MM.1S (cell line): Measurements from ENCODE around the gene IL1RL1.

ENCODE experiments used
- DNase-seq: peaks from one replicate; pipeline ENCODE4 v3.0.0-alpha.2; 2015
- H2AFZ ChIP-seq: fragments of 300-600 bp; sonication (generic); 2 replicates; pipeline ENCODE4 v1.6.0; 2016; ENCODE audit warnings: antibody characterized with exemption, low read length
- H3F3A ChIP-seq: fragments of 300-600 bp; sonication (generic); 2 replicates; pipeline ENCODE4 v1.6.1; 2016; ENCODE audit warnings: mild to moderate bottlenecking, antibody characterized with exemption, low read length, moderate library complexity, mixed read lengths; ENCODE audit not compliant: insufficient read depth
- H3K27ac ChIP-seq: fragments of 300-600 bp; sonication (generic); 2 replicates; pipeline ENCODE4 v1.5.1; 2016; ENCODE audit warnings: mild to moderate bottlenecking, low read length
- H3K27me3 ChIP-seq: fragments of 300-600 bp; sonication (generic); replicated peaks from 2 replicates; pipeline ENCODE4 v1.6.0; 2016; ENCODE audit warnings: low read length; ENCODE audit not compliant: insufficient read depth
- H3K36me3 ChIP-seq: fragments of 300-600 bp; sonication (generic); replicated peaks from 2 replicates; pipeline ENCODE4 v1.6.1; 2016; ENCODE audit warnings: mild to moderate bottlenecking, low read length, mixed read lengths; ENCODE audit not compliant: insufficient read depth
- H3K4me1 ChIP-seq: fragments of 300-600 bp; sonication (generic); 2 replicates; pipeline ENCODE4 v1.6.1; 2016; ENCODE audit warnings: low read length, mixed read lengths
- H3K4me2 ChIP-seq: fragments of 300-600 bp; sonication (generic); 2 replicates; pipeline ENCODE4 v1.6.0; 2016; ENCODE audit warnings: low read depth, low read length
- H3K4me3 ChIP-seq: fragments of 300-600 bp; sonication (generic); 2 replicates; pipeline ENCODE4 v1.5.1; 2016; ENCODE audit warnings: low read length, mixed read lengths
- H3K79me2 ChIP-seq: fragments of 300-600 bp; sonication (generic); 2 replicates; pipeline ENCODE4 v1.6.1; 2016; ENCODE audit warnings: mixed run types, low read length, mixed read lengths
- H3K9ac ChIP-seq: fragments of 300-600 bp; sonication (generic); 2 replicates; pipeline ENCODE4 v1.6.1; 2016; ENCODE audit warnings: low read length, mixed read lengths
- H3K9me2 ChIP-seq: fragments of 300-600 bp; sonication (generic); replicated peaks from 2 replicates; pipeline ENCODE4 v1.6.1; 2016; ENCODE audit warnings: mild to moderate bottlenecking, low read length, mixed read lengths; ENCODE audit not compliant: insufficient read depth
- H3K9me3 ChIP-seq: fragments of 300-600 bp; sonication (generic); replicated peaks from 2 replicates; pipeline ENCODE4 v1.6.1; 2016; ENCODE audit warnings: mild to moderate bottlenecking, low read length, mixed read lengths; ENCODE audit not compliant: insufficient read depth
- H4K20me1 ChIP-seq: fragments of 300-600 bp; sonication (generic); 2 replicates; pipeline ENCODE4 v1.6.1; 2016; ENCODE audit warnings: mild to moderate bottlenecking, low read length, moderate library complexity, mixed read lengths; ENCODE audit not compliant: insufficient read depth
- CTCF ChIP-seq: fragments of 300-600 bp; sonication (generic); IDR thresholded peaks from 2 replicates; pipeline ENCODE4 v1.5.1; 2016; ENCODE audit warnings: antibody characterized with exemption, low read length, mixed read lengths
- EZH2 ChIP-seq: fragments of 300-600 bp; sonication (generic); optimal IDR thresholded peaks from 2 replicates; pipeline ENCODE3; 2017; ENCODE audit warnings: low read depth, mild to moderate bottlenecking, antibody characterized with exemption, low read length, mixed read lengths
- EZH2phosphoT487 ChIP-seq: fragments of 300-600 bp; sonication (generic); IDR thresholded peaks from 2 replicates; pipeline ENCODE4 v1.6.1; 2018; ENCODE audit warnings: antibody characterized with exemption, low read length

The IL1RL1 gene

GRCh38 chr2:102350137-102350793 lies 38.9 kb downstream of the IL1RL1 start:
- Histone ChIP-seq H3K27ac (no peak overlapping the region), H3K4me2 (no peak overlapping the region), H3K9me2 (no peaks in the 10 kb centered on the region), H3K9ac (no peak overlapping the region), H2AFZ (no peak overlapping the region), H3K36me3 (no peaks in the 10 kb centered on the region), H3K27me3 (no peaks in the 10 kb centered on the region), H3K4me3 (no peak overlapping the region), H3K79me2 (no peaks in the 10 kb centered on the region), H3K4me1 (no peaks in the 10 kb centered on the region), H3F3A (no peaks in the 10 kb centered on the region), H4K20me1 (no peaks in the 10 kb centered on the region), H3K9me3 (no peaks in the 10 kb centered on the region)
- DNase-seq = no peak
- TF ChIP-seq CTCF = no peak
- TF ChIP-seq EZH2 = no peak
- no peak for TF ChIP-seq EZH2phosphoT487

GRCh38 chr2:102355526-102356380 lies 44.4 kb downstream of the IL1RL1 start, which contains the start of gene IL18R1:
Gene IL18R1, plus strand, starts transcription at chr2:102355796. Its CDS starts 6,865 bp downstream, at chr2:102362661.
- Histone ChIP-seq H2AFZ (peak within 1 kb of the TSS; percentile 92), H3K9me3 (no peaks in the 10 kb centered on the region), H3K36me3 (no peaks in the 10 kb centered on the region), H3K9ac (peak within 1 kb of the TSS; percentile 63; the same call in 1 of the 2 replicates), H4K20me1 (no peaks in the 10 kb centered on the region), H3K9me2 (no peaks in the 10 kb centered on the region), H3K27me3 (no peaks in the 10 kb centered on the region), H3K4me3 (peak within 1 kb of the TSS; percentile 82), H3K79me2 (no peaks in the 10 kb centered on the region), H3F3A (peaks cover 4% of the 10 kb centered on the region; the same call in 1 of the 2 replicates), H3K4me2 (peak within 1 kb of the TSS; percentile 85), H3K4me1 (no peaks in the 10 kb centered on the region), H3K27ac (peak within 1 kb of the TSS; percentile 30; the same call in 1 of the 2 replicates)
- TF ChIP-seq EZH2phosphoT487 = no peak
- peak; percentile 75 for TF ChIP-seq CTCF
- TF ChIP-seq EZH2 = no peak
- DNase-seq = peak; percentile 74

GRCh38 chr2:102356381-102356712 lies 45.0 kb downstream of the IL1RL1 start:
- peak overlapping the region; percentile 92 for H2AFZ ChIP-seq
- peak overlapping the region; percentile 82 for H3K4me3 ChIP-seq
- TF ChIP-seq CTCF (no peak), EZH2phosphoT487 (no peak), EZH2 (no peak)
- DNase-seq = no peak
- H3K4me1 ChIP-seq = no peaks in the 10 kb centered on the region
- H3K9me3 ChIP-seq = no peaks in the 10 kb centered on the region
- H3K79me2 ChIP-seq = no peaks in the 10 kb centered on the region
- peak overlapping the region; percentile 63; the same call in 1 of the 2 replicates for H3K9ac ChIP-seq
- H3K9me2 ChIP-seq = no peaks in the 10 kb centered on the region
- no peaks in the 10 kb centered on the region for H3K27me3 ChIP-seq
- no peaks in the 10 kb centered on the region for H4K20me1 ChIP-seq
- H3K27ac ChIP-seq = peak overlapping the region; percentile 30; the same call in 1 of the 2 replicates
- no peaks in the 10 kb centered on the region for H3K36me3 ChIP-seq
- H3K4me2 ChIP-seq = peak overlapping the region; percentile 85
- H3F3A ChIP-seq = peaks cover 4% of the 10 kb centered on the region; the same call in 1 of the 2 replicates
